Neural cell (in vitro differentiated cells): ENCODE results near the gene MPEG1. TPM values are rescaled to one million over a fixed set of nuclear protein-coding genes. Genes with fewer than 3 reads are reported as not detected.

Experiments
- H2AFZ ChIP-seq: fragments of 200-600, 300-800 bp; sonication (generic), shearing (Covaris generic); 2 replicates; pipeline ENCODE4 v1.6.0; 2014; ENCODE audit warnings: low read depth, mild to moderate bottlenecking, antibody characterized with exemption, low read length, moderate library complexity
- H3F3A ChIP-seq: fragments of 200-600 bp; shearing (Covaris generic); 2 replicates; pipeline ENCODE4 v1.6.1; 2016; ENCODE audit warnings: mild to moderate bottlenecking, moderate library complexity, mixed read lengths, antibody characterized with exemption, low read length; ENCODE audit not compliant: insufficient read depth, poor library complexity, severe bottlenecking
- H3K27ac ChIP-seq: fragments of 200-600, 300-800 bp; sonication (generic), shearing (Covaris generic); 2 replicates; pipeline ENCODE4 v1.5.1; 2014; ENCODE audit warnings: mild to moderate bottlenecking, low read length, moderate library complexity
- H3K27me3 ChIP-seq: fragments of 300-800, 200-600 bp; sonication (generic), shearing (Covaris generic); 2 replicates; pipeline ENCODE4 v1.6.0; 2014; ENCODE audit warnings: mild to moderate bottlenecking, low read depth, low read length, moderate library complexity; ENCODE audit not compliant: insufficient read depth
- H3K36me3 ChIP-seq: fragments of 300-800, 200-600 bp; sonication (generic), shearing (Covaris generic); 2 replicates; pipeline ENCODE4 v1.5.1; 2014; ENCODE audit warnings: mild to moderate bottlenecking, antibody characterized with exemption, low read length, moderate library complexity; ENCODE audit not compliant: insufficient read depth
- H3K4me2 ChIP-seq: fragments of 300-800, 200-600 bp; sonication (generic), shearing (Covaris generic); 2 replicates; pipeline ENCODE4 v1.6.0; 2014; ENCODE audit warnings: mild to moderate bottlenecking, low read length
- H3K4me3 ChIP-seq: fragments of 300-800, 200-600 bp; sonication (generic), shearing (Covaris generic); 2 replicates; pipeline ENCODE4 v1.5.1; 2014; ENCODE audit warnings: mild to moderate bottlenecking, low read length, moderate library complexity
- H3K79me2 ChIP-seq: fragments of 200-600 bp; shearing (Covaris generic); replicated peaks from 2 replicates; pipeline ENCODE4 v1.6.0; 2014; ENCODE audit warnings: mild to moderate bottlenecking, low read length, moderate library complexity; ENCODE audit not compliant: insufficient read depth
- H3K9ac ChIP-seq: fragments of 300-800, 200-600 bp; sonication (generic), shearing (Covaris generic); 2 replicates; pipeline ENCODE4 v1.6.1; 2016; ENCODE audit warnings: mild to moderate bottlenecking, low read length, mixed read lengths
- H3K9me2 ChIP-seq: fragments of 200-600 bp; shearing (Covaris generic); 2 replicates; pipeline ENCODE4 v1.6.1; 2016; ENCODE audit warnings: mild to moderate bottlenecking, low read length, mixed read lengths; ENCODE audit not compliant: insufficient read depth
- H3K9me3 ChIP-seq: fragments of 200-600, 300-800 bp; sonication (generic), shearing (Covaris generic); 2 replicates; pipeline ENCODE4 v1.6.1; 2016; ENCODE audit warnings: mild to moderate bottlenecking, mixed run types, low read length, moderate library complexity, mixed read lengths
- H4K20me1 ChIP-seq: fragments of 200-600 bp; shearing (Covaris generic); 2 replicates; pipeline ENCODE4 v1.6.1; 2016; ENCODE audit warnings: mild to moderate bottlenecking, mixed run types; ENCODE audit not compliant: insufficient read depth
- CTCF ChIP-seq: fragments of 450-650 bp; IDR thresholded peaks from 2 replicates; pipeline ENCODE4 v1.5.1; 2014; ENCODE audit warnings: antibody characterized with exemption, mild to moderate bottlenecking, moderate library complexity; ENCODE audit not compliant: poor library complexity, severe bottlenecking
- EP300 ChIP-seq: fragments of 450-650 bp; conservative IDR thresholded peaks from 2 replicates; pipeline ENCODE4 v1.6.1; 2014; ENCODE audit warnings: antibody characterized with exemption, mild to moderate bottlenecking, moderate library complexity; ENCODE audit not compliant: poor library complexity, severe bottlenecking
- EZH2 ChIP-seq: fragments of 200-600, 300-800 bp; shearing (Covaris generic), sonication (generic); IDR thresholded peaks from 2 replicates; pipeline ENCODE4 v1.6.1; 2014; ENCODE audit warnings: antibody characterized with exemption, low read length, borderline replicate concordance, mild to moderate bottlenecking; ENCODE audit not compliant: insufficient read depth, poor library complexity, severe bottlenecking
- MXI1 ChIP-seq: fragments of 450-650 bp; conservative IDR thresholded peaks from 2 replicates; pipeline ENCODE4 v1.6.1; 2014; ENCODE audit warnings: antibody characterized with exemption, mild to moderate bottlenecking; ENCODE audit not compliant: poor library complexity, severe bottlenecking
- POLR2AphosphoS5 ChIP-seq: IDR thresholded peaks from 2 replicates; pipeline ENCODE4 v1.6.1; 2012
- RAD21 ChIP-seq: fragments of 450-650 bp; conservative IDR thresholded peaks from 2 replicates; pipeline ENCODE4 v1.6.1; 2014; ENCODE audit warnings: antibody characterized with exemption, mild to moderate bottlenecking, moderate library complexity
- REST ChIP-seq: IDR thresholded peaks from 2 replicates; pipeline ENCODE4 v1.6.1; 2012; ENCODE audit warnings: borderline replicate concordance
- SMC3 ChIP-seq: fragments of 450-650 bp; conservative IDR thresholded peaks from 2 replicates; pipeline ENCODE4 v1.6.1; 2014; ENCODE audit warnings: antibody characterized with exemption, mild to moderate bottlenecking, moderate library complexity; ENCODE audit not compliant: poor library complexity
- TAF1 ChIP-seq: IDR thresholded peaks from 2 replicates; pipeline ENCODE4 v1.6.1; 2012; ENCODE audit warnings: low read depth
- polyA plus RNA-seq: library from polyadenylated mRNA; depleted of rRNA; stranded (reverse); fragments of >200 nt; gene quantifications from 2 replicates; pipeline ENCODE4 v1.2.3, GENCODE V29; 2014

The MPEG1 gene
- polyA plus RNA-seq, 1 donor from 2014 or later: 0.21 TPM

- H2AFZ ChIP-seq: no peak overlapping the region
- no peak for TF ChIP-seq EP300
- TF ChIP-seq CTCF: no peak
- no peak for TF ChIP-seq POLR2AphosphoS5
- no peak for TF ChIP-seq TAF1
- no peak for TF ChIP-seq REST
- TF ChIP-seq RAD21: no peak
- no peak for TF ChIP-seq MXI1
- no peak for TF ChIP-seq SMC3
- TF ChIP-seq EZH2: no peak
- H3K27ac ChIP-seq: no peak overlapping the region
Observed at GRCh38 chr11:59225017-59225416, 12.3 kb upstream of the MPEG1 start.

GRCh38 chr11:59224351-59224928 lies 11.7 kb upstream of the MPEG1 start:
- Histone ChIP-seq H3K4me2 (no peak overlapping the region), H3K4me3 (no peak overlapping the region)
- TF ChIP-seq SMC3 (no peak), CTCF (no peak), POLR2AphosphoS5 (no peak), EP300 (no peak), EZH2 (no peak), MXI1 (no peak), TAF1 (no peak), REST (no peak), RAD21 (no peak)

More at GRCh38 chr11:59225017-59225416, 12.3 kb upstream of the MPEG1 start:
- H3F3A ChIP-seq: no peaks in the 10 kb centered on the region
- H3K4me3 ChIP-seq: no peak overlapping the region
- no peak overlapping the region for H3K4me2 ChIP-seq
- no peaks in the 10 kb centered on the region for H3K9me3 ChIP-seq
- no peaks in the 10 kb centered on the region for H4K20me1 ChIP-seq
- H3K9ac ChIP-seq: no peak overlapping the region
- no peaks in the 10 kb centered on the region for H3K36me3 ChIP-seq
- no peaks in the 10 kb centered on the region for H3K27me3 ChIP-seq
- no peaks in the 10 kb centered on the region for H3K79me2 ChIP-seq
- H3K9me2 ChIP-seq: no peaks in the 10 kb centered on the region

More at GRCh38 chr11:59224351-59224928, 11.7 kb upstream of the MPEG1 start:
- no peaks in the 10 kb centered on the region for H3F3A ChIP-seq
- H3K36me3 ChIP-seq: no peaks in the 10 kb centered on the region
- H3K27me3 ChIP-seq: no peaks in the 10 kb centered on the region
- H3K9ac ChIP-seq: no peak overlapping the region
- no peaks in the 10 kb centered on the region for H3K9me2 ChIP-seq
- H2AFZ ChIP-seq: no peak overlapping the region
- no peaks in the 10 kb centered on the region for H3K79me2 ChIP-seq
- no peaks in the 10 kb centered on the region for H4K20me1 ChIP-seq
- H3K9me3 ChIP-seq: no peaks in the 10 kb centered on the region
- no peak overlapping the region for H3K27ac ChIP-seq
